ENCODE measurements around the gene RIT2. TPM values are rescaled to one million over a fixed set of nuclear protein-coding genes. Genes with fewer than 3 reads are reported as not detected.
"Not testable (repeated sequence)": the region's sequence is repeated elsewhere in the genome, so short reads cannot be mapped to it uniquely, and the experiment has no call there.

Gene RIT2
- total and polyA plus RNA-seq, 4 donors: 7.1 to 30.1 (median 22.4) TPM

DNA sequence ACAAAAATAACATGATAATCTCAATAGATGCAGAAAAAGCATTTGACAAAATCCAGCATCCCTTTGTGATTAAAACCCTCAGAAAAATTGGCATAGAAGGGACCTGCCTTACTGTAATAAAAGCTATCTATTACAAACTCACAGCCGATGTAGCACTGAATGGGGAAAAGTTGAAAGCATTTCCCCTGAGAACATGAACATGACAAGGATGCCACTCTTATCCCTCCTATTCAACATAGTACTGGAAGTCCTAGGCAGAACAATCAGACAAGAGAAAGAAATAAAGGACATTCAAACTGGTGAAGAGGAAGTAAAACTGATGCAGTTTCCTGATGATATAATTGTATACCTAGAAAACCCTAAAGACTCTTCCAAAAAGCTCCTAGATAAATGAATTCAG lies 368.7 kb downstream of the RIT2 start:
- DNase-seq (ENCODE audit: low read depth in 4 of 6, low spot score in 6 of 6): no peak
- Histone ChIP-seq H3K27me3 (ENCODE audit: control insufficient read depth, insufficient read depth, low read length) (no peaks in the 10 kb centered on the region), H3K9me3 (ENCODE audit: control insufficient read depth, insufficient read depth, low read length) (no peaks in the 10 kb centered on the region), H3K4me3 (ENCODE audit: low read depth, low read length) (no peak overlapping the region), H3K36me3 (ENCODE audit: control insufficient read depth, insufficient read depth, low read length) (no peaks in the 10 kb centered on the region), H3K4me1 (ENCODE audit: control insufficient read depth, insufficient read depth, low read length) (no peaks in the 10 kb centered on the region), H3K27ac (ENCODE audit: low read depth, low read length) (no peak overlapping the region)
- no CpG with 5 or more reads among the region's 1 CpG for WGBS (ENCODE audit: insufficient coverage)

DNA sequence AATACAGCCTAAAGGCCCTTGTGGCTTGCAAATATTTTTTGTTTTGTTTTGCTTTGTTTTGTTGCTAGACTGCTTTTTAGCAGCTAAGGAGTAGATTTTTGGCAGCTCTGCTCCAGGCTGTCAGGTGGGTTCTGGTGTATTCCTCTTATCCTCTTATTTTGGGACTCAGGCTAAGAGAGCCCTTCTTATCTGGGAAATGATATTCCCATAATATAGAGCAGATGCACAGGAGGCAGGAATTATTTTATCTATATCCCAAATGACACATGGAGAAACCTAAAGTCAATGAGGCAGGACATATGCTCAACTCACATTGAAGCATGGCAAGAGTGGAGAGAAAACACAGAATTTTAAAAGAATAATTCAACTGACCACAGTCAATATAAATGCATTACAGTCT lies 369.6 kb downstream of the RIT2 start:
- H3K9me3 ChIP-seq (ENCODE audit: control insufficient read depth, insufficient read depth, low read length): no peaks in the 10 kb centered on the region
- H3K27ac ChIP-seq (ENCODE audit: low read depth, low read length): no peak overlapping the region
- no peaks in the 10 kb centered on the region for H3K36me3 ChIP-seq (ENCODE audit: control insufficient read depth, insufficient read depth, low read length)
- H3K4me3 ChIP-seq (ENCODE audit: low read depth, low read length): no peak overlapping the region
- DNase-seq (ENCODE audit: low read depth in 4 of 6, low spot score in 6 of 6): no peak
- no peaks in the 10 kb centered on the region for H3K4me1 ChIP-seq (ENCODE audit: control insufficient read depth, insufficient read depth, low read length)
- H3K27me3 ChIP-seq (ENCODE audit: control insufficient read depth, insufficient read depth, low read length): no peaks in the 10 kb centered on the region

- Histone ChIP-seq H3K4me3 (ENCODE audit: low read depth, low read length) (no peak overlapping the region), H3K4me1 (ENCODE audit: control insufficient read depth, insufficient read depth, low read length) (no peaks in the 10 kb centered on the region), H3K36me3 (ENCODE audit: control insufficient read depth, insufficient read depth, low read length) (no peaks in the 10 kb centered on the region), H3K27ac (ENCODE audit: low read depth, low read length) (no peak overlapping the region), H3K9me3 (ENCODE audit: control insufficient read depth, insufficient read depth, low read length) (no peaks in the 10 kb centered on the region), H3K27me3 (ENCODE audit: control insufficient read depth, insufficient read depth, low read length) (no peaks in the 10 kb centered on the region)
- no peak for DNase-seq (ENCODE audit: low read depth in 4 of 6, low spot score in 6 of 6)
Observed at GRCh38 chr18:42745171-42745570, 370.3 kb downstream of the RIT2 start.

- no peaks in the 10 kb centered on the region for H3K9me3 ChIP-seq (ENCODE audit: control insufficient read depth, insufficient read depth, low read length)
- no peaks in the 10 kb centered on the region for H3K4me1 ChIP-seq (ENCODE audit: control insufficient read depth, insufficient read depth, low read length)
- no peak for DNase-seq (ENCODE audit: low read depth in 4 of 6, low spot score in 6 of 6)
- H3K4me3 ChIP-seq (ENCODE audit: low read depth, low read length): no peak overlapping the region
- H3K27ac ChIP-seq (ENCODE audit: low read depth, low read length): no peak overlapping the region
- no peaks in the 10 kb centered on the region for H3K27me3 ChIP-seq (ENCODE audit: control insufficient read depth, insufficient read depth, low read length)
- WGBS (ENCODE audit: insufficient coverage): 88% methylated on average over 6 of the region's 7 CpGs
- no peaks in the 10 kb centered on the region for H3K36me3 ChIP-seq (ENCODE audit: control insufficient read depth, insufficient read depth, low read length)
Observed at GRCh38 chr18:42743373-42744138, 371.9 kb downstream of the RIT2 start.

DNA sequence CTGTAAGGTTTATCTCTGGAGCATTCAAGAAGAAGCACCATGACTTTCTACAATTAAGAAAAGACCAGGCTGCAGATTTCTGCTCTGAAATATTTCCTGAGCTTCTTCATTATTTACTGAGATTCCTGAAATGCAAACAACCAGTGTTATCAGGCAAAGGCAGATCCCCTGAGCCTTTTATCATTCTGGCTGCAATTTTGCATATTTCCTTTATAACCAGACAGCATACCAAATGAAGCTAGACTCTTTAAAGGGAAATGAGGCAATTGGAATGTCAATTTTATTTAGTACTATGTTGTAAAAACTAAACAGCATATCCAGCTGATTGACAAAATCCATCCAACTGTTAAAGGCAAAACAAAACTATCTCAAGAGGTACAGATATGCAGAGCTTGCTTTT lies 372.5 kb downstream of the RIT2 start:
- no peaks in the 10 kb centered on the region for H3K4me1 ChIP-seq (ENCODE audit: control insufficient read depth, insufficient read depth, low read length)
- no peaks in the 10 kb centered on the region for H3K9me3 ChIP-seq (ENCODE audit: control insufficient read depth, insufficient read depth, low read length)
- peak in 1 of 6 donors; percentile 82 for DNase-seq (ENCODE audit: low read depth in 4 of 6, low spot score in 6 of 6)
- H3K36me3 ChIP-seq (ENCODE audit: control insufficient read depth, insufficient read depth, low read length): no peaks in the 10 kb centered on the region
- no peak overlapping the region for H3K4me3 ChIP-seq (ENCODE audit: low read depth, low read length)
- no peaks in the 10 kb centered on the region for H3K27me3 ChIP-seq (ENCODE audit: control insufficient read depth, insufficient read depth, low read length)
- H3K27ac ChIP-seq (ENCODE audit: low read depth, low read length): no peak overlapping the region

DNA sequence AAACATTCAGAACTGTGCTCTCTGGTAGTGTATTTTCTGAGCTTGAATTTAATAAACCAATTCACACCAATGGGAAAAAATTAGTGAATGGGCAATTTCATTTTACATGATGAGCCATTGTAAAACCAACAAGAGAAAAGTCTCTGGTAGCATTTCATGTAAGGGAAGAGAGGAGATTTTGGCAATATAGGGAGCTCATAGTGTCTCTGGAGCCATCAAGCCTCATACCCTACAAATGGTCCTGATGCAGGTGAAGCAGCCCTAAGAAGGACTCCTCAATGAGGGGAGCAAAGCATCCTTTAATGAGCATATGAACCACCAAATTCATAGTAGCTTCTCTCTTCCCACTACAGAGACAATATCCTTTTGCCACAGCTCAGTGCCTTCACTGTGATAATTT lies 373.0 kb downstream of the RIT2 start:
- Histone ChIP-seq H3K36me3 (ENCODE audit: control insufficient read depth, insufficient read depth, low read length) (no peaks in the 10 kb centered on the region), H3K4me3 (ENCODE audit: low read depth, low read length) (no peak overlapping the region), H3K27ac (ENCODE audit: low read depth, low read length) (no peak overlapping the region), H3K27me3 (ENCODE audit: control insufficient read depth, insufficient read depth, low read length) (no peaks in the 10 kb centered on the region), H3K9me3 (ENCODE audit: control insufficient read depth, insufficient read depth, low read length) (no peaks in the 10 kb centered on the region), H3K4me1 (ENCODE audit: control insufficient read depth, insufficient read depth, low read length) (no peaks in the 10 kb centered on the region)
- DNase-seq (ENCODE audit: low read depth in 4 of 6, low spot score in 6 of 6): no peak

DNA sequence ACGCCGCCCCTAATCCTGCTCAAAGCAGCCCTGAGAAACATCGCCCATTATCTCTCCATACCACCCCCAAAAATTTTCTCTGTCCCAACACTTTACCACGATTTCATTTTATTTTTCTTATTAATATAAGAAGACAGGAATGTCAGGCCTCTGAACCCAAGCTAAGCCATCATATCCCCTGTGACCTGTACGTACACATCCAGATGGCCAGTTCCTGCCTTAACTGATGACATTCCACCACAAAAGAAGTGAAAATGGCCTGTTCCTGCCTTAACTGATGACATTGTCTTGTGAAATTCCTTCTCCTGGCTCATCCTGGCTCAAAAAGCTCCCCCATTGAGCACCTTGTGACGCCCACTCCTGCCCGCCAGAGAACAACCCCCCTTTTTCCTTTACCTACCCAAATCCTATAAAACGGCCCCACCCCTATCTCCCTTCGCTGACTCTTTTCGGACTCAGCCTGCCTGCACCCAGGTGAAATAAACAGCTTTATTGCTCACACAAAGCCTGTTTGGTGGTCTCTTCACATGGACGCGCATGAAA lies 373.6 kb downstream of the RIT2 start:
- not testable (repeated sequence) for H3K27me3 ChIP-seq (ENCODE audit: control insufficient read depth, insufficient read depth, low read length); H3K9me3 ChIP-seq (ENCODE audit: control insufficient read depth, insufficient read depth, low read length); H3K27ac ChIP-seq (ENCODE audit: low read depth, low read length); H3K4me1 ChIP-seq (ENCODE audit: control insufficient read depth, insufficient read depth, low read length); DNase-seq (ENCODE audit: low read depth in 4 of 6, low spot score in 6 of 6); H3K4me3 ChIP-seq (ENCODE audit: low read depth, low read length); H3K36me3 ChIP-seq (ENCODE audit: control insufficient read depth, insufficient read depth, low read length)
- WGBS (ENCODE audit: insufficient coverage): 82% methylated on average over 7 of the region's 12 CpGs

GRCh38 chr18:42741299-42741698 lies 374.2 kb downstream of the RIT2 start:
- 68% methylated on average over 2 of the region's 2 CpGs for WGBS (ENCODE audit: insufficient coverage)
- not testable (repeated sequence) for H3K27ac ChIP-seq (ENCODE audit: low read depth, low read length); DNase-seq (ENCODE audit: low read depth in 4 of 6, low spot score in 6 of 6); H3K9me3 ChIP-seq (ENCODE audit: control insufficient read depth, insufficient read depth, low read length); H3K4me1 ChIP-seq (ENCODE audit: control insufficient read depth, insufficient read depth, low read length); H3K4me3 ChIP-seq (ENCODE audit: low read depth, low read length); H3K36me3 ChIP-seq (ENCODE audit: control insufficient read depth, insufficient read depth, low read length); H3K27me3 ChIP-seq (ENCODE audit: control insufficient read depth, insufficient read depth, low read length)

GRCh38 chr18:42736074-42736473 lies 379.4 kb downstream of the RIT2 start:
- no peaks in the 10 kb centered on the region for H3K27me3 ChIP-seq (ENCODE audit: control insufficient read depth, insufficient read depth, low read length)
- WGBS (ENCODE audit: insufficient coverage): no CpG with 5 or more reads among the region's 1 CpG
- no peaks in the 10 kb centered on the region for H3K36me3 ChIP-seq (ENCODE audit: control insufficient read depth, insufficient read depth, low read length)
- H3K27ac ChIP-seq (ENCODE audit: low read depth, low read length): no peak overlapping the region
- DNase-seq (ENCODE audit: low read depth in 4 of 6, low spot score in 6 of 6): no peak
- no peaks in the 10 kb centered on the region for H3K4me1 ChIP-seq (ENCODE audit: control insufficient read depth, insufficient read depth, low read length)
- H3K9me3 ChIP-seq (ENCODE audit: control insufficient read depth, insufficient read depth, low read length): no peaks in the 10 kb centered on the region
- no peak overlapping the region for H3K4me3 ChIP-seq (ENCODE audit: low read depth, low read length)

DNA sequence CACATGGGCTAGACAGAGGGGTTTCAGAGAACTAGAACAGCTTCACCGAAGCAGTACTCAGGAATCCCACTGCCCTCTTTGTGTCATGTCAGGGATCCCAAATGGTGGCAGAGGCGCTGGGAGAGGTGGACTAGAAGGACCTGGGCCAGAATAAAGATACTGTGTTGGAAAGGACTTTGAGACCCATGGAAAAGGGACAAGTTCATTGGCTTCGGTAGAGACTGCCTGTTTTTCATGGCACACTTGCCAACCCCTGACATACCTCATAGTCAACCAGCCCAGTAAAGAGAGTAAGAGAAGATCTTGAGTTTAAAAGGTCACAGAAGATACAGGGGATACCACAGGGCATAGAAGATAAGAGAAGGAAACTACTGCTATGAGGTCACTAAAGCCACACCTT lies 381.0 kb downstream of the RIT2 start:
- Histone ChIP-seq H3K4me3 (ENCODE audit: low read depth, low read length) (no peak overlapping the region), H3K4me1 (ENCODE audit: control insufficient read depth, insufficient read depth, low read length) (no peaks in the 10 kb centered on the region), H3K27me3 (ENCODE audit: control insufficient read depth, insufficient read depth, low read length) (no peaks in the 10 kb centered on the region), H3K36me3 (ENCODE audit: control insufficient read depth, insufficient read depth, low read length) (no peaks in the 10 kb centered on the region), H3K27ac (ENCODE audit: low read depth, low read length) (no peak overlapping the region), H3K9me3 (ENCODE audit: control insufficient read depth, insufficient read depth, low read length) (no peaks in the 10 kb centered on the region)
- WGBS (ENCODE audit: insufficient coverage): 100% methylated on average over 2 of the region's 3 CpGs
- no peak for DNase-seq (ENCODE audit: low read depth in 4 of 6, low spot score in 6 of 6)
